ENCODE data around the gene GPR180. TPM values are rescaled to one million over a fixed set of nuclear protein-coding genes. Genes with fewer than 3 reads are reported as not detected.
"Not testable (repeated sequence)": the region's sequence is repeated elsewhere in the genome, so short reads cannot be mapped to it uniquely, and the experiment has no call there.

GPR180 gene
- total RNA-seq, 4 donors from 2014 or later = 0.37 to 4.9 (median 2.3) TPM

DNA sequence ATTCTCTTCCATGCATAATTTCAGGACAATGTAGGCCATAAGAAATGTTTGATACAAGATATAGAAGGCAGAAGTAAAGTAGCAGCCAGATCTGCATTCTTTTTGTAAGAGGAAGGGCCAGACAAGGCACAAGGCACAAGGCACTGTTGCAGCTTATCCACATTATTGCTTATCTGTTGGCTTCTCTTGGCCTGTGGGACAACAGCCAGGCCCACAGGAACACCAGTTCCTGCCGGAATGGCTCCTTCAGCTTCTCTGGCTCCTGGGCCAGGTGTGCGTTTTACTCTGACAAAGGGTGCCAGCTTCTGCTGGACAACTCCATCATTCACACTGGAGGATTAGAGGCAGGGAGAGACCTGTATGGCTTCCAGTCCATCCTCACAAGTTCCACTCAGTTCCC lies 29.2 kb downstream of the GPR180 start:
- TF ChIP-seq EP300 (IDR thresholded peaks at IDR 0.05; ENCODE audit: low read depth) (no peak), POLR2AphosphoS5 (IDR thresholded peaks at IDR 0.05) (no peak), POLR2A (IDR thresholded peaks at IDR 0.05) (no peak)
- TF ChIP-seq, protein P1, sequence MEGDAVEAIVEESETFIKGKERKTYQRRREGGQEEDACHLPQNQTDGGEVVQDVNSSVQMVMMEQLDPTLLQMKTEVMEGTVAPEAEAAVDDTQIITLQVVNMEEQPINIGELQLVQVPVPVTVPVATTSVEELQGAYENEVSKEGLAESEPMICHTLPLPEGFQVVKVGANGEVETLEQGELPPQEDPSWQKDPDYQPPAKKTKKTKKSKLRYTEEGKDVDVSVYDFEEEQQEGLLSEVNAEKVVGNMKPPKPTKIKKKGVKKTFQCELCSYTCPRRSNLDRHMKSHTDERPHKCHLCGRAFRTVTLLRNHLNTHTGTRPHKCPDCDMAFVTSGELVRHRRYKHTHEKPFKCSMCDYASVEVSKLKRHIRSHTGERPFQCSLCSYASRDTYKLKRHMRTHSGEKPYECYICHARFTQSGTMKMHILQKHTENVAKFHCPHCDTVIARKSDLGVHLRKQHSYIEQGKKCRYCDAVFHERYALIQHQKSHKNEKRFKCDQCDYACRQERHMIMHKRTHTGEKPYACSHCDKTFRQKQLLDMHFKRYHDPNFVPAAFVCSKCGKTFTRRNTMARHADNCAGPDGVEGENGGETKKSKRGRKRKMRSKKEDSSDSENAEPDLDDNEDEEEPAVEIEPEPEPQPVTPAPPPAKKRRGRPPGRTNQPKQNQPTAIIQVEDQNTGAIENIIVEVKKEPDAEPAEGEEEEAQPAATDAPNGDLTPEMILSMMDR (IDR thresholded peaks at IDR 0.05) = no peak
- WGBS, 2 donors (ENCODE audit: low coverage in 1 of 2) = 83 to 89% methylated on average over 1 to 2 of the region's 2 CpGs
- no peak for DNase-seq
- in situ Hi-C loops (cut with MboI; ENCODE audit: low pct_ligation_motif_present in 1 of 4, low pct_unique_long_range_greater_than_20kb in 1 of 4, low sequenced_read_pairs in 3 of 4) = no loop called here
- H3K27ac ChIP-seq = no peak overlapping the region
- H3K27me3 ChIP-seq = no peaks in the 10 kb centered on the region
- peaks cover 0 to 7% (median 2%) of the 10 kb centered on the region in 4 donors for H3K36me3 ChIP-seq
- H3K4me1 ChIP-seq = no peaks in the 10 kb centered on the region
- intact Hi-C loops (cut with DNase I; ENCODE audit: low total_unique reads) = no loop called here
- H3K4me3 ChIP-seq = no peak overlapping the region
- no peaks in the 10 kb centered on the region for H3K9me3 ChIP-seq

DNA sequence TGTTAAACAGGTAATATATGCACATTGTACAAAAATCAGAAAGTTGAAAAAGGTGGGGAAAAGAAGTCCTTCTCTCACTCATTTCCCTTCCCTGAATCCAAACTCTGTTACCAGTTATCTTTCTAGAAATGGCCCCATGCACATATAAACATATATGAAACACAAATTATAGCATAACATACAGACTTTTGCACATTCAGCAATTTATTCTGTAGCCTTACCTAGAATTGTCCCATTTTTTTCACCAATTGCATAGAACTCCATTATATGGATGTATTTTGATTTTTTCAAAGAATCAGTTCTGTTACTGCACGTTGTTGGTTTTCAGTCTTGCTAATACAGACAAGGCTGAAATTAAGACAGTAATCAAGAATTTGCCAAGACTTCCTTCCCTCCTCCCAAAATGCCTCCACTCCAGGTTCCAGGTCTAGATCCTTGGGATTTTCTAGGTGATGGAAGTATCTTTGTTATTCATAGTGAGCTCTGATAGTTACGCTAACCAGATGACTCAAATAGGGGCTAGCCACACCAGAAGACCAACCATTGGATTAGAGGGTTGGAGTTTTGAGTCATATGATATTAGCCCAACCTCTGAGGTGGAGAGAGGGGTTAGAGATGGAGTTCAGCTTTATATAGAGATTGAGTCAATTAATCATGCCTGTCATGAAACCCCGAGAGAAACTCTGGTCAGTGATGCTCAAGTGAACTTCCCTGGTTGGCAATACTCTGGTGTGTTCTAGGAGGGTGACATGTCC lies 30.7 kb downstream of the GPR180 start:
- in situ Hi-C loops (cut with MboI; ENCODE audit: low pct_ligation_motif_present in 1 of 4, low pct_unique_long_range_greater_than_20kb in 1 of 4, low sequenced_read_pairs in 3 of 4) (no loop called here), intact Hi-C loops (cut with DNase I; ENCODE audit: low total_unique reads) (no loop called here)
- no peaks in the 10 kb centered on the region for H3K36me3 ChIP-seq
- TF ChIP-seq POLR2AphosphoS5 (IDR thresholded peaks at IDR 0.05) (no peak), EP300 (IDR thresholded peaks at IDR 0.05; ENCODE audit: low read depth) (no peak), POLR2A (IDR thresholded peaks at IDR 0.05) (no peak)
- TF ChIP-seq, protein P1 (IDR thresholded peaks at IDR 0.05) = no peak
- no peak for DNase-seq
- no peak overlapping the region for H3K27ac ChIP-seq
- H3K4me1 ChIP-seq = no peaks in the 10 kb centered on the region
- no peaks in the 10 kb centered on the region for H3K9me3 ChIP-seq
- WGBS, 2 donors (ENCODE audit: low coverage in 1 of 2) = 93 to 96% methylated on average over 3 of the region's 3 CpGs
- no peak overlapping the region for H3K4me3 ChIP-seq
- no peaks in the 10 kb centered on the region for H3K27me3 ChIP-seq

DNA sequence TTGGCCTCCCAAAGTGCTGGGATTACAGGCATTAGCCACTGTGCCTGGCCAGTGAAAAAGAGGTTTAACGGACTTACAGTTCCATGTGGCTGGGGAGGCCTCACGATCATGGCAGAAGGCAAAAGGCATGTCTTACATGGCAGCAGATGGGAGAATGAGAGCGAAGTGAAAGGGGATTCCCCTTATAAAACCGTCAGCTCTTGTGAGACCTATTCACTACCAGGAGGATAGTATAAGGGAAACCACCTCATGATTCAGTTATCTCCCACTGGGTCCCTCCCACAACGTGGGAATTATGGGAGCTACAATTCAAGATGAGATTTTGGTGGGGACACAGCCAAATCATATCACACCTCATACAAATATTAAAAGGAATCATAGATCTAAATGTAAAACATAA lies 34.4 kb downstream of the GPR180 start:
- intact Hi-C loops (cut with DNase I; ENCODE audit: low total_unique reads); in situ Hi-C loops (cut with MboI; ENCODE audit: low pct_ligation_motif_present in 1 of 4, low pct_unique_long_range_greater_than_20kb in 1 of 4, low sequenced_read_pairs in 3 of 4); DNase-seq; H3K36me3 ChIP-seq; H3K4me1 ChIP-seq; H3K27me3 ChIP-seq; H3K9me3 ChIP-seq; H3K4me3 ChIP-seq; H3K27ac ChIP-seq: not testable (repeated sequence)
- WGBS, 2 donors (ENCODE audit: low coverage in 1 of 2) = 79 to 83% methylated on average over 1 to 5 of the region's 5 CpGs

DNA sequence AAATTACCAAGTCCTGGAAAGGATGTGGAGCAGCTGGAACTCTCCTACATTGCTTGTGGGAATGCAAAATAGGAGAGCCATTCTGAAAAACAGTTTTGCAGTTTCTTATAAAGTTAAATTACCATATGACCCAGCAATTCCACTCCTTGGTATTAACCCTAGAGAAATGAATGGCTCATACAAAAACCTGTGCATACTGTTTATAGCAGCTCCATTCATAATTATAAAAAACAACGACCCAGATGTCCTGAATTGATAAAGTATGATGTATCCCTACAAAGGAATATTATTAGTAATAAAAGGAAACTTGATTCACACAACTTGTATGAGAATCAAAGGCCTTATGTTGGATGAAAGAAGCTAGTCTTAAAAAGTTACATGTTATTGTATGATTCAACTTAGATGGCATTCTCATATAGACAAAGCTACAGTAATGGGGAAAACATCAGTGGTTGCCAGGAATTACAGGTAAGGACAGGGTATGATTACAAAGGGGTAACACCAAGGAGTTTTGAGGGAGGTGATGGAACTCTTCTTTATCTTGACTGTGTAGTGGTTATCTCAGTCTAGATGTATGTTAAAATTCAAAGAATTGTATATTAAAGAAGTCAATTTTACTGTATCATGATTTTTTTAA lies 35.4 kb downstream of the GPR180 start:
- WGBS, 2 donors (ENCODE audit: low coverage in 1 of 2) = 57 to 67% methylated on average over 1 of the region's 1 CpG

DNA sequence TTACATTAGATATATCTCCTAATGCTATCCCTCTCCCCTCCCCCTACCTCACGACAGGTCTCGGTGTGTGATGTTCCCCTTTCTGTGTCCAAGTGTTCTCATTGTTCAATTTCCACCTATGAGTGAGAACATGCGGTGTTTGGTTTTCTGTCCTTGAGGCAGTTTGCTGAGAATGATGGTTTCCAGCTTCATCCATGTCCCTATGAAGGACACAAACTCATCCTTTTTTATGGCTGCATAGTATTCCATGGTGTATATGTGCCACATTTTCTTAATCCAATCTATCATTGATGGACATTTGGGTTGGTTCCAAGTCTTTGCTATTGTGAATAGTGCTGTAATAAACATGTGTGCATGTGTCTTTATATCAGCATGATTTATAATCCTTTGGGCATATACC lies 36.0 kb downstream of the GPR180 start:
- H3K4me1 ChIP-seq = peaks cover 0 to 12% (median 7%) of the 10 kb centered on the region in 4 donors
- H3K27ac ChIP-seq; H3K4me3 ChIP-seq; H3K36me3 ChIP-seq; H3K27me3 ChIP-seq; intact Hi-C loops (cut with DNase I; ENCODE audit: low total_unique reads); in situ Hi-C loops (cut with MboI; ENCODE audit: low pct_ligation_motif_present in 1 of 4, low pct_unique_long_range_greater_than_20kb in 1 of 4, low sequenced_read_pairs in 3 of 4); DNase-seq; H3K9me3 ChIP-seq: not testable (repeated sequence)
- WGBS, 2 donors (ENCODE audit: low coverage in 1 of 2) = 97 to 99% methylated on average over 3 of the region's 3 CpGs

More for the DNA sequence above, 35.4 kb downstream of the GPR180 start:
- Histone ChIP-seq H3K27me3 (no peaks in the 10 kb centered on the region), H3K27ac (no peak overlapping the region), H3K9me3 (no peaks in the 10 kb centered on the region), H3K36me3 (no peaks in the 10 kb centered on the region), H3K4me3 (no peak overlapping the region), H3K4me1 (peaks cover 0 to 9% (median 6%) of the 10 kb centered on the region in 4 donors)
- DNase-seq = no peak
- in situ Hi-C loops (cut with MboI; ENCODE audit: low pct_ligation_motif_present in 1 of 4, low pct_unique_long_range_greater_than_20kb in 1 of 4, low sequenced_read_pairs in 3 of 4) (no loop called here), intact Hi-C loops (cut with DNase I; ENCODE audit: low total_unique reads) (no loop called here)
- TF ChIP-seq POLR2AphosphoS5 (IDR thresholded peaks at IDR 0.05) = no peak
- no peak for TF ChIP-seq EP300 (IDR thresholded peaks at IDR 0.05; ENCODE audit: low read depth)
- TF ChIP-seq, protein P1 (IDR thresholded peaks at IDR 0.05) = no peak
- TF ChIP-seq POLR2A (IDR thresholded peaks at IDR 0.05) = no peak

All from transverse colon (tissue), 4 donors.